HCEC 1CT (cell line): Measurements from ENCODE around the gene COLEC12.
A peak's percentile ranks its signal among the peaks of the same experiment; 100 is the strongest.

Source experiments
- DNase-seq: peaks from one replicate; pipeline ENCODE4 v3.0.0-alpha.2; 2017

COLEC12 gene

DNA sequence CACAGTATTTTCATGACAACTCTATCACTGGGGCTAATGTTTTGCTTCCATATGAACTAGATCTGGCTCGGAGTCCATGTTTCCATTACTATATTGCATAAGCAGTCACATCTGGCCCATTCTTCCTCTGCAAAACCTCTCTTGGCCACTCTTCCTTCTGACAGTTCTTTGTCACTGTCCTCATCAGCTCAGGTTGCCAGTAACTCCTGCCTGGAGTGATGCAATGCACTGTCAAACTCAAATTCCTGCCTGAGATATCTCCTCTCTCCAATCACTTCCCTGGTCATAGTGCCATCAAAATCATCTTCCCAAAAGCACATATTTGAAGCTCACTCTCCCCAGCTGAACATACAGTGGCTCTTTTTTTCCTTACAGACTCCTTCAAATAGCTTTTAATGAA, 66.1 kb downstream of the COLEC12 start:
- DNase-seq, result no peak

DNA sequence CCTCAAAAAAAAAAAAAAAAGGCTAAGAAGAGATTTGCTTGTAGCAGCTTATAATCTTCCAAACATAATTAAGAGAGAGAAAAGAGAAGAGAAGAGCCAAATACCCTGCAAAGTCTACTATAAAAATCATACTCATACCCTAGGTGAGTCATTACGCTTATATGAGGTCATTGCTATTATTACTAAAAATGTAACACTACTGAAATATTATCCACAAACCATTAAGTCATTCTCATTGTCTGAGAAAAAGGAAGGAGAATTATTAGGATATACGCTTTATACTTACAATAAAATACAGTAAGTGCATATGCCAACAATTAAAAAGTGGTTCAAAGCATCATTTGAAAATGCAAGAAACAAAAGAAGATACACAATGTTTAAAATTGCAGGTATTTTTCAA, 66.5 kb downstream of the COLEC12 start:
- peak; percentile 64 for DNase-seq

DNA sequence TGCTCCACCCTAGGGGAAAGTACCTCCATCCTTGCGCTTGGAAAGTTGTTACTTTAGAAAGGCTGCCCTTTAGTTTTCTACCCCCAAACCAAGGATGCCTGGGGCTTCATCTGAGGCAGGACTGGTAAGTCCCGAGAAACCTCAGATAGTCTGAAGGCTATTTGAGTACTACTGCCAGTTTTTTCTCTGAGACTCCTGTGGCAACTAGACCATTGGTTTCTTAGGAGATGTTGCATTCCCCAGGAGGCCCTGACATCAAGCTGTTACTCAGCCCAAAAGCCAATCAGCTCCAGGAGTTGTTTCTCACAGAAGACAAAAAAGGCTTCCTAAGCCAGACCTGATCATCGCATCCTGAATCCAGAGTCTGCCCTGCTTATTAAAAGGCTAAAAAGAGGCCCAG, 67.2 kb downstream of the COLEC12 start:
- no peak for DNase-seq

DNA sequence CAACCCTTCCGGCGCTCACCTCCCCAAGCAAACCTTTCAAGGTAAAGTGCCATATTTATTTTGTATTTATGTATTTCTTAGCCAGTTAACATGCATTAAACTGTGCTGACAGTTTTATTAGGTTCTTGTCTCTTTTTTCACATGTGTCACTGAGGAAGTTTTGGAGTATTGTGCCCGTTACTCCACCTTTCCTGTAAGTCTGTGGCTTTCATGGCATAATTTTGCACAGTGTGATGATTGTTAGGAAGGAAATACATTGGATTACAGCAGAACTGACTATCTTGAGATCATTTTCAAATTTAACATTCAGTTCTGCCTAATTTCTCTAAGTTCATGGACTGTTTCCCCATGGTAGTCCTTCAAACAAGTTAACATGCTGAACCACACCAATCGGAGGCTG, 67.7 kb downstream of the COLEC12 start:
- no peak for DNase-seq

DNA sequence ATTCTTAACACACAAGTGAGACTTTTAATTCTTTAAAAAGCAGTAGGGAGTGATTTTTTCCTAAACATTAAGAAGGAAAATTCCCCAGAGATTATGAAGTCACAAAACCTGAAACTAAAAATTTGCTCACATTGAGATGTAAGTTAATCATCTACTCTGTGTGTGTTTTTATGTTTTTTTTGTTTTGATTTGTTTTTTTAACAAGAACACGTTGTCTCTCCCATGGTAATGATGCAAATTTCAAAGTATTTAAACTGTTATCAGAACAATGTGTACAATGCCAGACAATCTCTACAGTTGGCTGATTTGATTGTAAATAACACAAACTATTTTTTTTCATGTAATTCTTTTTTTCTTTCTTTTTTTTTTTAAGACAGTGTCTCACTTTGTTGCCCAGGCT, 71.5 kb downstream of the COLEC12 start:
- DNase-seq, result no peak

DNA sequence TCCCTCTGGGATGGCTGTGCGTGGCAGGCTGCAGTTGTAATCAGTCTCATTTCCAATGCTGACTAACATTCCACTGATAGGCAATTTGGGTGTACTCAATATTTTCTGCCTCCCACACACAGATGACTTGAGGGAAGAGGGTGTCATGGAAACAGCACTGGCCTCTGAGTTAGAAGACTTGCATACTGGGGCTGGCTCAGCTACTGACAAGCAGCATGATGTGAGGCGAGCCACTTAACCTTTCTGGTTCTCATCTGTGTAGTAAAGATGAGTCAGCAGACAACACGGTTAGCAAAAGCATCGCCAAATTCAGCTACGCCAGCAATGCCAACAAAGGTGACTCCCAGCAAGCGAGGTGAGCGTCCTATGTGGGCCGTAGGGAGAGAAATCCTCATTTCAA, 73.5 kb downstream of the COLEC12 start:
- peak; percentile 37 for DNase-seq

DNA sequence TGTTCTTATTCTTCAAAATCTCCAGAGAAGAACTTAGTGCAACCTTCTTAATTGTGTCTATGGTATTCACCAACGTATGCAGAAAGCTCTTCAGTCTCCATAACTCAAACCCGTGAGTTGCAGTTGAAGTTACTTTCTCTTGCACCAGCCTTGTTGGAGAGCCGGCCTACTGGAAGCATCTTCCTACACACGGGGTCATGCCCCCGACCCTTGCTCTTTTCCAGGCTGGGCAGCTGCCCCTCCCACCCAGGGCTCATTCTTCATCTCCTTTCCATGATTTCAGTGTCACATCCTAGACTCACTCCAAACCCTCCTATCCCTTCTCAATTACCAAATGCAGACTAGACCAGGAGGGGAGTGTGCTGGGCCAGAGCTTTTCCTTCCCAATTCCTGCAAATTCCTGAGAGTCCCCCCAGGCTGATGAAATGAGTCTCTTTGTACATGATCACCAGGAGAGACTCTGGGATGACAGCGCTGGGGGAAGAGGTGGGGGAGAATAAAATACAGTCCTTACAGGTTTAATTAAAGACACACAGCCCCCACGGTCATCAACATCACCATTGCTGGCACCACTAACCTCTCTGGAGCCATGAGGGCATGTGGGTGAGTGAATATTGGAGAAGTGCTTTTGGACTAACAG, 75.3 kb downstream of the COLEC12 start:
- DNase-seq, result no peak

DNA sequence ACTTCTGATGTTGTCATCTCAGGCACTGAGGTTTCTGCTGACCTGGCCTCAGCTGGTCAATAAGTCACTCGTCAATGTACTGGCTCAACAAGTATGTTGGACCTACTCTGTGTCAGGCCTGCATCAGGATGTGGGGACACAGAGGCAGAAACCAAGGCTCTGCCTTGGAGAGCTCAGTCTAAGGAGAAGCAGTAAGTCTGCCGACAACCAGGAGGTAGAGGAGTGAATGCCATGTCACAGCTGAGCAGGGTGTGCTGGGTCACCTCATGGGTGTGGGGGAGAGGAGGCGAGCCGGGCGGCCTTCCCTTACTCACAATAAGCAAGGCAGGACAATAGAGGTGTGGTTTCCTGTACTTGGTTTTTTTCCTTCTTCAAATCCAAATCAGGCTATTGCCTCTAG, 75.8 kb downstream of the COLEC12 start:
- no peak for DNase-seq

DNA sequence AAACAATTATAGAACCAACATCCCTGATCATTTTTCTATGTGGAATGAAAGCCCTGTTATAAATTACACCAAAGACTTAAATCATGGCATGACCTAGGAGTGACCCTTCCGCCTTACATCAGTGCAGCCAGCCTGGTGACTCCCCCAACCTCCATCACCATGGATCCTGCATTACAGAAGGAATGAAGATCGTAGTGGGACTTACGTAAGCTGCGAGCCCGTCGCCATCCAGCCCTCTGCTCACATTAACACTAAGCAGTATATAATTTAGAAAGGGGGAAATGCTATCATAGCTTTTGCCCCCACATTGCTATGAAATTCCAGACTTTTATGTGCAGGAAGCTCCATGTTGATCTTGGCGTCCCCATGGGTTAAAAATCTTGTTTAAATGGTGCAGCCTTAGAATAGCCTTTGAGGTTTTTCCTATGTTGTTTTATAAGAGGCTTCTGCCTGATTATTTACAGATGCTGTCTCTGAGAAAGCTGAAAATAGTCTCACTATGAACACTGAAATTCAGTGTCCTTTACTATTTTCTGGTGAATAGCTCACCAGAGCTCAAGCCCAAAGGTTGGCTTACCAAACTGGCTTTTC, 76.3 kb downstream of the COLEC12 start:
- no peak for DNase-seq

DNA sequence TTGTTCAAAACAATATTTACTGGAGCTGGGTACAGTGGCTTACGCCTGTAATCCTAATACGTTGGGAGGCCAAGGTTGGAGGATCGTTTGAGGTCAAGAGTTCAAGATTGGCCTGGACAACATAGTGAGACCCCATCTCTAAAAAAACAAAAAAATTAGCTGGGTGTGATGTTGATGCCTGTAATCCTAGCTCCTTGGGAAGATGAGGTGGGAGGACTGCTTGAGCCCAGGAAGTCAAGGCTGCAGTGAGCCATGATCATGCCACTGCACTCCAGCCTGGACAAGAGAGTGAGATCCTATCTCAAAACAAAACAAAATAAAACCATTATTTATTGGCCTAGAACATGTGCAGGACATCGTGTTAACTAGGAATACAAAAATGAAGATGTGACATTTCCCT, 77.5 kb downstream of the COLEC12 start:
- no peak for DNase-seq

DNA sequence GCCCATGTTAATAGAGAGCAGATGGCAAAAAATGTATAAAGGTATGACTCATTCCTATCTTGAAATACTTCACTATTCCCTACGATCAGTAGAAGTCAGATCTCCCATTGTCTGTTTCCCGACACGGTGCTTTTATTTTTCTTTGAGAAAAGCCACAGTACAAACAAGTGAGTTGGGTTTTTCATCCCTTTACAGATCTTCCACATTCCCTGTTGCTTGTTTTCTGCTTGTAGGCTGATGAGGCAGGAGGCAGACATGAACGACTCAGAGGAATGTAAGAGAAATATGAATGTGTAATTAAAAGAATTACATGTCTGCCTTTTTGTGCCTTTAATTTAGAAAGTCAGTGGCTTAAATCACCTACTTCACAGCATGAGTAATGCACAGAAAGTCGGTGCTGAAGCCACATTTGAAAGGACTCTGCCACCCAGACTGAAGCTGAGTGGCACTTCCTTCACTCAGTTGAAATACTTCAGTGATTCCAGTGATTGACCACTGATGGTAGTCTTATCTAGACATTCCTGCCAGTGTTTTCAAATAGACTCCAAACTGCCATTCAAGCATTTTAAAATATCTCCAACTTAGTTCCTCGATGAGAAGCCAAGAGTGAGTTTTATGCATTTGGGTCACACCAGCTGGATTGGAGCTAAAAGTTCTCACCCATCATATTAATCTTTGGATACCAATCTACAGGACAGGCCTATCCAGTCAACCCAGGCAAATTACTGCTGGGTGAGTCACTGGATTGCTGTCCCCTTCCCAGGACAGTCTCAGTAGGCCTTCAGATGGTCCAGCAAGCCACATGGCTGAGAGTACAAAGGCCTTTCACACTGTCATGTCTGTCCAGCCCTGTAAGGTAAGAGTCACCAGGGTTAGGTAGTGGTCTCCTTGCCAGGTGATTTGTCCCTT, 79.0 kb downstream of the COLEC12 start:
- peak; percentile 76 for DNase-seq

DNA sequence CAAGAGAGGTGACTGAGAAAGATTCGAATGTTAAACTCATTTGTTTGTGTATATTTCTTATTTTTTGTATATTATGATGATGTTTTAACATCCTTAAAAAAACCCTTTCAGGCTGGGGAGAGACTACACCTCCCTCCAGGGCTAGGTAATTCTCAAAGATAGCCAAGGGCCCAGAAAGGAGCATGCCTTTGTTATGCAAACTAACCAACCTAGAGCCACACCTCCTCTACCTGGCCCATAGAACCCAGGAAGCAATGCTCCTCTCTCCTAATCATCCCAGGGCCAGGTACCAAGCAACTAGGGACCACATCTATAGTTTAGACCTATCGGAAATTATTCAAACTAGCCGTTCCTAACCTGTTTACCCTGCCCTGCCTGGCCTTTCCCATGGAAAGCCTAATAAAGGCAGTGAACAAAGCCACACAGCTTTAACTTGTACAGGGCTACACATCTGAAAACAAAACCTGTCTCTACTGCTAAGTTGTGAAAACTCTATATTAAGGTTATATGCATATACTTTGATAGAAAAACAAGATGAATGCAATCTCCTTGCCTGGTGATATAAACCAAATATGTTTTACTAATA, 79.7 kb downstream of the COLEC12 start:
- no peak for DNase-seq

DNA sequence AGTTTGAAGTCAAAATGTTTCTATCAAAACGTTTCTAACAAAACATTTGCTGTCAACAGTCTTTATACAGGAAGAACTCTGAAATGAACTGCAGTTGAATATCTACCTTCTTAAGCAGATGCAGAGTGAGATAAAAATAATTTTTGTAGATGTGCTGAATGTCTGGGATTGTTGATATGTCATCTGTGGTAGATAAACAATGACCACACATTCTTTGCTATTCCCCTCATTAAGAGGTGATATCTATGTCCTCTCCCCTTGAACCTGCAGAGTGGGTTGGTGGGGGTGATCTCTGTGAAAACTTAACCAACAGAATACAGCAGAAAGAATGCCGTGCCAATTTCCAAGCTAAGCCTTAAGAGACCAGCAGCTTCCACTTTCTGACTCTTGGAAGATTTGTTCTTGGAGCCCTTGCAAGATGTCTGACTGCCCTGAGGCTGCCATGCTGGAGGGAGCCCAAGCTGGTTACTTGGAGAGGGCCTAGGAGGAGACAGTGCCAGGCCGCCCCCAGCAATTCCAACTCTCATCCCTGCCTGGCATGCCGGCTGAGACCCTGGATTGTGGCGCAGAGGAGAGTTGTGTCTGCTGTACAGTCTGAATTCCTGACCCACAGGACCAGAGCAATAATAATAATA, 80.8 kb downstream of the COLEC12 start:
- DNase-seq, result no peak

DNA sequence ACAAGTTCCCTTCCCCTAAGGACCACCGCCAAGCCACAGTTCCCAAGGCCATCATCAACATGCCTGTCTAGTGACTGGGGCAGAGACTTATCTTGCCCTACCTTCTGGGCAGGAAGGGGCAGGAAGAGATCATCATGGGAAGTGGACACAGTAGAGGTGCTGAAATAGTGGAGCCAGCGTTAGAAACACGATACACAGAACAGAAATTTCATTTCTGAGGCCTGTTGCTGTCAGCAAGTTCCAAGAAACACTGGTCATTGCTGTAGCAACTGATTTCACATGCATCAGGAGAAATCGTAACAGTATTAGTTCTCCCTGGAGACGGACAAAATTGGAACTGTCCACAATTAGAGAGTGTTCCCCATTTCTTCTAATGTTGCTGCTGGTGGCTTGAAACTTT, 83.0 kb downstream of the COLEC12 start:
- DNase-seq, result no peak

DNA sequence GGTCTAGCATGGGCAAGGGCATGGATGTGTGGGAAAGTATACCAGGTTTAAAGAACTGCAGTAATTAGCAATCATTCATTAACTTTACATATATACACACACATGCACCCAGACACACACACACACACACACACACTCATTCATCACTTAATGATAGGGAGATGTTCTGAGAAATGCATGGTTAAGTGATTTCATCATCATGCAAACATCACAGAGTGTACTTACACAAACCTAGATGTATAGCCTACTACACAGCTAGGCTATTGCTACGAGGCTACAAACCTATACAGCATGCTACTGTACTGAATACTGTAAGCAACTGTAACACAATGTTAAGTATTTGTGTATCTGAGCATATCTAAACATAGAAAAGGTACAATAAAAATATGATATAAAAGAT, 83.6 kb downstream of the COLEC12 start:
- DNase-seq, result peak; percentile 36

DNA sequence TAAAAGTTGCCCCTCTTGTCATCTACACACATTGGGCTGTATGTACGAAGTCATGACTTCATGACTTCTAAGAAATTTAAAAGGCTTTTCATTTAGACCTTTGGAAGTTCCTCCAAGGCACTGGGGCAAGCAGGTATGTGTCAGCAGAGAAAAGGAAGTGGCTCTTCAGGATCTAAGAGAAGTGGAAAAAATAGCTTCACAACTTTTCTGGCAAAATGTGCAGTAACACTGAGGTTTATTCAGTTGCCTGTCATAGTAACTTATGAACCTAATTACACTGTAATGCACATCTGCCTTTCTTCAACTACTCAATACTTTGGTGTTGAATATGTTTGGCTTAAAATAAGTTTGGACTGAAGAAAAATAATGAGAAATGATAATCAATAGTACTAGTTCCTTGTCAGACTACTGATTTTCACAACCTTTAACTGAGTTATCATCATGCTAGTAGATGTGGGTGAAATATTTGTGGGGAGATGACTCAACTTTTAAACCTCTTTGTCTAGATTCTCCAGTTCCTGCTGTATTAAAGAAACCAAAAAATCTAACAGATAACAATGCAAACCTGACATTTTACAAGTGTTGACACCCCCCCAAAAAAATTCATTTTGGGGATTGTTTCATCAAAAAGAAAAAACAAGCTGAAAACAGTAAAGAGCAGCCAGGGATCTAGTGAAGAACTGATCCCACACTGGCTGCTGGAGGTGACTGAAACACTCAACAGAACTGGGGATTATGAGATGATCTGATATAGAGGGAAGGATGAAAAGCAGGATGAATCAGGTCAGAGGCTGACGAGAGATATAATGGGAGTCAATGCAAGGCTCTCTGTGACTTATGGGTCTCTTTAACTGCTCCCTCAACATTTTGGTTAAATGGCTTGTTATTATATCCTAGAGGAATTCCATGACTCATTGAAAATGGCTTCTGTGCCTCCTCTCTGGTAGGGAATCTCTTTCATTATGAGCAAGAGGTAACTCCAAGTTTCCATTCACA, 84.6 kb downstream of the COLEC12 start:
- DNase-seq, result peak; percentile 87

DNA sequence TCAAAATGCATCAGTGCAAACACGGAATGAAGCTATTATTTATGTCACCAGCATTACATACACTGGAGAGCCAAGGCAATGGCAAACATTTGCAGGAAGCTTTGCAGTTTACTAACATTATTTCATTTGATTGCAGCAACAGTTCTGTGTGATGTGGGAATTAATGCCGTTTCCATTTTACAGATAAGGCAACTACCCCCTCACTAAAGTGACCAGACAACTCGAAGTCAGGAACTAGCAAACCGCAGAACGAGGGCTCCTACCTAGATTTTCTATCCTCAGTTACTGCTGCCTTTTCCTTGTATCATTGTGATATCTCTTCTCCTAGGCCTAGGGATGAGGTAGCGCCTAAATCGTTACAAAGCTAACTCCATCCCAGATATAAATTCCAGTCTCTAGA, 85.5 kb downstream of the COLEC12 start:
- DNase-seq, result no peak

DNA sequence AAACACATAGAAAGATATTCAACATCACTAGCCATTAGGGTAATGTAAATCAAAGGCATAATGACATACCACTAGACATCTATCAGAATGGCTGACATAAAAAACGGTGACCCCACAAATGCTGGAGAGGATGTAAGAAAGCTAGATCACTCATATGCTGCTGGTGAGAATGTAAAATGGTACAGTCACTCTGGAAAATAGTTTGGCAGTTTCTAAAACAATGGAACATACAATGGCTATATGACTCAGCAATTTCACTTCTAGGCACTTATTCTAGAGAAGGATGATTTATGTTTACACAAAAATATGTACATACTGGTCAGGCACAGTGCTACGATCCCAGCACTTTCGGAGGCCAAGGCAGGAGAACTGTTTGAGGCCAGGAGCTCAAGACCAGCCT, 87.3 kb downstream of the COLEC12 start:
- peak; percentile 59 for DNase-seq

DNA sequence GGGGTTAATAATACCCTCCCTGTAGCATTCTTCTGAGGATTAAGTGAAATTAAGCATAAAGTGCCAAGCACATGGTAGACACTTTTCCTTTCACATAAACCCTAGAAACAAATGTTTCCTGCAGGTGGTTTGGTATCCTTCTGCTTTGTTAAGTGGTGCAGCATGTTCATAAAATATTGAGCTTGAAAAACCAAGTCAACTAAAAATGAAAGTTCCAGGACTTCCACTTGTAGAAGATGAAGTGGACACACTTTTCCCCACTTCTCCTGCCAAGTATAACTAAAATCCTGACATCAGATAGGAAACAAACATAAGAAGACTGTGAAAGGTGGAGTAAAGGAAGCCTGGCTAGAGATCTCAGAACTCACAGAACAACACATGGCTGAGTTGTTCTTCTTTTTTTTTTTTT, 90.5 kb downstream of the COLEC12 start:
- DNase-seq, result no peak

DNA sequence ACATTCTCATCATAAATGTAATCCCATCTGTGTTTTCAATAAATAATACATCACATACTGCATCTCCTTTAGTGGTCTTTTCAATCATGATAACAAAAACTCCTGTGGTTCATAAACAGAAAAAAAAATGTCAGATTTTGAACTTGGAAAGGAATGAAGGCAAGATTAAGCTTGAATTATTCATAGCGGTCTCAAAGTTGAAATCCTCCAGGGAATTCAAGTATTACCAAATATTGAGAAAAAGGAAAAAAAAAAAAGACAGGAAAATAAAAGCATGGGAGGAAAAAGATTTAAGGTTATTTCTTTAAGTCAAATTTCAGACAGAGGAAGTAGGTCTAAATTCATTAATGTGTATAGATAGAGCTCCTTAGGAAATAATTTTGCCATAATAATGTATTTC, 92.1 kb downstream of the COLEC12 start:
- DNase-seq, result no peak

DNA sequence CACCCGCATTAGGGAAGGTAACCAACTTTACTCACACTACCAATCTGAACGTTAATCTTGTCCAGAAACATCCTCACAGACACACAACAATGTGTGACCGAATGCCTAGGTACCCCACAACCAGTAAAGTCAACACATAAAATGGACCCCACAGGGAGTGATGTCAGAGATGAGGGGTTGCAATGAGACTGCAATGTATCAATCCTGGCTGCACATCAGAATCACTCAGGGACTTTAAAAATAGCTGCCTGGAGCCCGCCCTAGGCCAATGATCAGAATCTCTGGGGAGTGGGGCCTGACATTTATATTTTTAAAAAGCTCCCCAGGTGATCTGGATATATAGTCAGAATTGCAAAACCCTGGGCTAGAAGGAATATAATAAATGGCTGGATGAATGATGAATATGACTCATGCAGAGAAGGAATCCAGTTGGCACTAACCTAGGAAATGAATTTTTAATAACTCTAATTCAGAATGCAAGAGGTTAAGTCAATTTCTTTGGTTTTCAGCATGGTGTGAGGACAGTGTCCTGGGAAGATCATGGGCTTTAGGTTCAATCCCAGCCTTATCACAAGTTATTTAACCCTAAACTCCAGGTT, 92.8 kb downstream of the COLEC12 start:
- DNase-seq, result peak; percentile 33

DNA sequence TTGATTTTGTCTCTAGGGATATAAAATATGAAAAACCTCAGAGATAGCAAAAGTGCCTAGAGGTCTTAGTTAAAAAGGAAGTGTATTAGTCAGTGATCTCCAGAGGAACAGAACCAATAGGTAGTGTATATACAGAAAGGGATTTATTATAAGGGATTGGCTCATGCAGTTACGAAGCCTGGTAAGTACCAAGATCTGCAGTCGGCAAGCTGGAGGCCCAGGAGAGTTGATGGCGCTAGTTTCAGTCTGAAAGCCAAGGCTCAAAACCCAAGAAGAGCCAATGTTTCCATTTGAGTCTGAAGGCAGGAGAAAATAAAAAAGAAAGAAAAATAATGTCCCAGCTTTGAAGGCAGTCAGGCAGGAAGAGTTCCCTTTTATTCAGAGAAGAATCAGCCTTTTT, 93.3 kb downstream of the COLEC12 start:
- no peak for DNase-seq
